B cell (primary cell): ENCODE measurements around the gene CNGA3. TPM values are rescaled to one million over a fixed set of nuclear protein-coding genes. Genes with fewer than 3 reads are reported as not detected.

Source experiments
- ATAC-seq: fragments of 200-7000 bp; cut with Tn5 transposase; one replicate; pipeline ENCODE4 v1.10.0; 2021; ENCODE audit warnings: low read depth, mild to moderate bottlenecking, moderate number of reproducible peaks, moderate library complexity
- CTCF ChIA-PET: fragments of 350-600 bp; sonication (Branson Sonifier 250); formaldehyde crosslinking; loops from one replicate; lab custom pipeline; 2021; ENCODE audit warnings: antibody characterized with exemption, inconsistent platforms; lab: Charles Lee
- POLR2A ChIA-PET: fragments of 350-600 bp; sonication (Branson Sonifier 250); formaldehyde crosslinking; loops from one replicate; lab custom pipeline; 2021; ENCODE audit warnings: antibody characterized with exemption; lab: Charles Lee
- DNase-seq: peaks from one replicate; pipeline ENCODE4 v3.0.0; 2013
- H2AFZ ChIP-seq: 2 replicates; pipeline ENCODE4 v1.6.1; 2012; ENCODE audit warnings: mild to moderate bottlenecking, low read depth, low read length; ENCODE audit not compliant: insufficient read depth, poor library complexity, severe bottlenecking
- H3K27ac ChIP-seq, 2 donors: 1 replicate in 1 of 2; 2 replicates in 1 of 2; pipeline ENCODE4 v1.5.1; 2012 to 2013; ENCODE audit warnings: low read length in 2 of 2, mild to moderate bottlenecking in 2 of 2, moderate library complexity in 1 of 2
- H3K27me3 ChIP-seq, 4 experiments: fragments of 200-600 bp in 1 of 4; sonication (generic) in 1 of 4; replicated peaks in 1 of 4; 1 replicate in 2 of 4; 2 replicates in 2 of 4; pipeline versions ENCODE4 v1.6.1 to v1.7.0; 2013 to 2016; ENCODE audit warnings: low read length in 3 of 4, mild to moderate bottlenecking in 2 of 4, mixed read lengths in 1 of 4, moderate library complexity in 1 of 4; ENCODE audit not compliant: insufficient read depth in 4 of 4, control insufficient read depth in 3 of 4; ENCODE audit errors: control extremely low read depth in 1 of 4
- H3K36me3 ChIP-seq, 2 experiments: replicated peaks in 1 of 2; 1 replicate in 1 of 2; 2 replicates in 1 of 2; pipeline versions ENCODE4 v1.6.1 to v1.7.1; 2013; ENCODE audit warnings: low read length in 1 of 2; ENCODE audit not compliant: insufficient read depth in 2 of 2, control insufficient read depth in 1 of 2; ENCODE audit errors: control extremely low read depth in 1 of 2, extremely low read depth in 1 of 2
- H3K4me1 ChIP-seq, 2 donors: fragments of 200-600 bp in 1 of 2; sonication (generic) in 1 of 2; 1 replicate in 1 of 2; 2 replicates in 1 of 2; pipeline versions ENCODE4 v1.5.1 to v1.6.1; 2013 to 2017; ENCODE audit warnings: low read length in 2 of 2; ENCODE audit not compliant: control insufficient read depth in 2 of 2, insufficient read depth in 2 of 2
- H3K4me2 ChIP-seq: replicated peaks from 2 replicates; pipeline ENCODE3; 2012; ENCODE audit warnings: mild to moderate bottlenecking, low read depth, low read length; ENCODE audit not compliant: poor library complexity, severe bottlenecking
- H3K4me3 ChIP-seq, 5 experiments: fragments of 200-600 bp in 1 of 5; sonication (generic) in 1 of 5; 1 replicate in 3 of 5; 2 replicates in 2 of 5; pipeline versions ENCODE4 v1.5.1 to v1.7.0; 2011 to 2016; ENCODE audit warnings: low read length in 4 of 5, mild to moderate bottlenecking in 4 of 5, low read depth in 2 of 5, control low read depth in 1 of 5, moderate library complexity in 1 of 5; ENCODE audit not compliant: insufficient read depth in 1 of 5; ENCODE audit errors: control extremely low read depth in 1 of 5, extremely low read depth in 1 of 5
- H3K79me2 ChIP-seq: fragments of 200-600 bp; sonication (generic); one replicate; pipeline ENCODE4 v1.6.0; 2016; ENCODE audit warnings: low read length; ENCODE audit not compliant: control insufficient read depth, insufficient read depth
- H3K9ac ChIP-seq: fragments of 200-600 bp; sonication (generic); 2 replicates; pipeline ENCODE4 v1.6.1; 2017; ENCODE audit warnings: mild to moderate bottlenecking, low read length, moderate library complexity
- H3K9me3 ChIP-seq, 3 donors: one replicate each; pipeline versions ENCODE4 v1.6.1 to v1.7.1; 2013; ENCODE audit warnings: low read length in 2 of 3; ENCODE audit not compliant: control insufficient read depth in 2 of 3, insufficient read depth in 1 of 3; ENCODE audit errors: control extremely low read depth in 1 of 3
- H4K20me1 ChIP-seq: 2 replicates; pipeline ENCODE4 v1.6.0; 2012; ENCODE audit warnings: mild to moderate bottlenecking, low read length; ENCODE audit not compliant: insufficient read depth, control insufficient read depth, poor library complexity, severe bottlenecking
- H3K27ac Mint-ChIP-seq: one replicate; pipeline ENCODE4 v1.8.0; 2021; ENCODE audit warnings: mixed read lengths
- H3K27me3 Mint-ChIP-seq: one replicate; pipeline ENCODE4 v1.8.0; 2021; ENCODE audit warnings: mixed read lengths
- H3K4me1 Mint-ChIP-seq: one replicate; pipeline ENCODE4 v1.8.0; 2021; ENCODE audit warnings: mixed read lengths
- H3K4me3 Mint-ChIP-seq: one replicate; pipeline ENCODE4 v1.8.0; 2021; ENCODE audit warnings: mixed read lengths
- H3K9me3 Mint-ChIP-seq: one replicate; pipeline ENCODE4 v1.8.0; 2022; ENCODE audit warnings: mixed read lengths; ENCODE audit not compliant: insufficient read depth
- CTCF ChIP-seq: fragments of 200-600 bp; IDR thresholded peaks from one replicate; pipeline ENCODE4 v1.8.0; 2022; ENCODE audit warnings: antibody characterized with exemption, mild to moderate bottlenecking
- EZH2 ChIP-seq: IDR thresholded peaks from 2 replicates; pipeline ENCODE4 v1.6.1; 2012; ENCODE audit warnings: borderline replicate concordance, low read depth, mild to moderate bottlenecking, moderate library complexity, low read length; ENCODE audit not compliant: insufficient read depth, poor library complexity, severe bottlenecking
- WGBS: methylation state at CpG from one replicate; pipeline ENCODE4 v1.1.5; 2013; ENCODE audit warnings: missing lambda C conversion rate; ENCODE audit not compliant: insufficient coverage; 5-methylcytosine and 5-hydroxymethylcytosine counted together
- intact Hi-C: fragments of 100-400 bp; cut with micrococcal nuclease; formaldehyde crosslinking; loops from one replicate; pipeline ENCODE4 v1.10.0; 2022
- polyA plus RNA-seq: library from polyadenylated mRNA; depleted of rRNA; stranded (reverse); fragments of >200 nt; gene quantifications from 2 replicates; pipeline ENCODE4 v1.2.3, GENCODE V29; 2012
- total RNA-seq, 2 donors: library from RNA; stranded (reverse); fragments of 120-200 nt in 1 of 2; gene quantifications; 1 replicate in 1 of 2; 2 replicates in 1 of 2; pipeline versions ENCODE4 v1.2.3 to v1.2.4, GENCODE V29; 2013 to 2022

The CNGA3 gene
- total and polyA plus RNA-seq, 2 donors (not counting 1 experiment from before 2014, with no cell fraction given), result not detected

- intact Hi-C loops, result loop anchor here (10.0 kb wide), 1 partner anchor 163 kb away; the partner anchor contains the start of genes COA5 and UNC50
- peaks cover 18% of the 10 kb centered on the region for H3K79me2 ChIP-seq
- WGBS, result no CpG with 5 or more reads among the region's 7 CpGs
- Mint-ChIP-seq H3K9me3 (peaks cover 12% of the 10 kb centered on the region), H3K4me3 (no peak overlapping the region), H3K4me1 (peaks cover 17% of the 10 kb centered on the region), H3K27ac (no peak overlapping the region), H3K27me3 (no peaks in the 10 kb centered on the region)
- CTCF ChIA-PET, result no interaction called here
- no peaks in the 10 kb centered on the region for H3K27me3 ChIP-seq
- no peak overlapping the region for H3K4me3 ChIP-seq
- no peaks in the 10 kb centered on the region for H3K36me3 ChIP-seq
- no peak overlapping the region for H3K9ac ChIP-seq
- POLR2A ChIA-PET, result no interaction called here
- H3K27ac ChIP-seq, result no peak overlapping the region
- H4K20me1 ChIP-seq, result no peaks in the 10 kb centered on the region
- no peak for DNase-seq
- ATAC-seq, result no peak
- H2AFZ ChIP-seq, result no peak overlapping the region
- no peak overlapping the region for H3K4me2 ChIP-seq
- H3K9me3 ChIP-seq, result peaks cover 6 to 19% (median 11%) of the 10 kb centered on the region in 3 donors
- H3K4me1 ChIP-seq, result peaks cover 13 to 16% of the 10 kb centered on the region in 2 donors
- TF ChIP-seq CTCF (no peak), EZH2 (no peak)
Observed at GRCh38 chr2:98441706-98442450, 95.6 kb downstream of the CNGA3 start.

GRCh38 chr2:98442488-98442887 lies 96.2 kb downstream of the CNGA3 start:
- H3K27me3 Mint-ChIP-seq, result no peaks in the 10 kb centered on the region
- intact Hi-C loops, result loop anchor here (10.0 kb wide), 1 partner anchor 162 kb away; the partner anchor contains the start of genes COA5 and UNC50
- H3K4me1 Mint-ChIP-seq, result peaks cover 17% of the 10 kb centered on the region
- H3K27ac Mint-ChIP-seq, result no peak overlapping the region
- H3K79me2 ChIP-seq, result peaks cover 24% of the 10 kb centered on the region
- WGBS, result 93% methylated on average over 2 of the region's 4 CpGs
- H3K9me3 Mint-ChIP-seq, result peaks cover 12% of the 10 kb centered on the region
- no peak overlapping the region for H3K27ac ChIP-seq
- no peaks in the 10 kb centered on the region for H4K20me1 ChIP-seq
- POLR2A ChIA-PET, result no interaction called here
- no peak overlapping the region for H3K4me3 Mint-ChIP-seq
- H2AFZ ChIP-seq, result no peak overlapping the region
- no peak for ATAC-seq
- no peaks in the 10 kb centered on the region for H3K27me3 ChIP-seq
- H3K9ac ChIP-seq, result no peak overlapping the region
- peaks cover 13 to 16% of the 10 kb centered on the region in 2 donors for H3K4me1 ChIP-seq
- peaks cover 6 to 19% (median 11%) of the 10 kb centered on the region in 3 donors for H3K9me3 ChIP-seq
- H3K4me3 ChIP-seq, result no peak overlapping the region
- TF ChIP-seq CTCF (no peak), EZH2 (no peak)
- CTCF ChIA-PET, result no interaction called here
- no peak for DNase-seq
- H3K36me3 ChIP-seq, result no peaks in the 10 kb centered on the region
- no peak overlapping the region for H3K4me2 ChIP-seq
